Renal cortex interstitium (tissue), 11 donors: ENCODE measurements around the gene ARSI. TPM values are rescaled to one million over a fixed set of nuclear protein-coding genes. Genes with fewer than 3 reads are reported as not detected.

Source experiments
- DNase-seq, 11 donors: peaks; one replicate each; pipeline ENCODE4 v3.0.0-alpha.2; 2013; ENCODE audit warnings: low read depth in 9 of 11, low spot score in 4 of 11; ENCODE audit errors: extremely low read depth in 1 of 11
- polyA plus RNA-seq, 3 donors: library from polyadenylated mRNA; unstranded; fragments of 120-200 nt; gene quantifications; one replicate each; pipeline ENCODE4 v1.2.1, GENCODE V29; 2013; ENCODE audit not compliant: insufficient read length in 3 of 3

ARSI gene
- polyA plus RNA-seq, 3 donors, result 2.6 to 4.3 (median 2.8) TPM

DNA sequence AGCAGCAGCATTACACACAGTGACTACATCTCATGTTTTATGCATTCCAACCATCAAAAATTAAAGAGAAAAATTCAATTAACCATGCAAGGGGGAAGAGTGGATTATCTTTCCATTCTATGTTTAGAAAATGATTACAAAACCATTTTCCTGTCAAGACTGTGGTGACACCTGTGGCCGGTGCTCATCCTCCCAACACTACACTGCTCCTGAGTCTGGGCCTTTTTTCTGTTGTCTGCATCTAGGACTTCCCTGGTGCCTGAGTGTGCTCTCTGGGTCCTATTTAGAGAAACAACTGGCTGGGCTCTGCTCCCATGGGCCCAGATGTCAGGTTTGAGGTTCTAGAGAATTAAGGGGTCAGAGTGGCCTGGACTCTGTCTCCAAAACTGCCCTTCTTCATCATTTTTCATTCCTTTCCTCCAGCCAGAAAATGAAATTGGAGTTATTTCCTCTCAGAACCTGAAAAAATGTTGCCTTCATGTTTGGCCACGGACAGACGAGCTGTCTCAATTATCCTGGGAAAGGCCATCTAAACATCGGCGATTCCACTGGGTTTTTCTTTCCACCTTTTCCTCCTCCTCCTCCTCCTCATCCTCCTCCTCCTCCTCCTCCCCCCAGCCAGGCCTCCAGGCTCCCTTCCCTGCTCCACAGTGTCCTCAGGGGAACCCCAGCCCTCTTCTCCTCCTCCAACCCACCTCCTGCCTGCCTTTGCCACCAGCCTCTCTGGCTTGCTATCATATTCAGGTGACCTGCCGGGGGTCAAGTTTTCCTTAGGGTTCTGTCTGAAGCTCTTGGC is 11.4 kb upstream of the ARSI start:
- no peak for DNase-seq

DNA sequence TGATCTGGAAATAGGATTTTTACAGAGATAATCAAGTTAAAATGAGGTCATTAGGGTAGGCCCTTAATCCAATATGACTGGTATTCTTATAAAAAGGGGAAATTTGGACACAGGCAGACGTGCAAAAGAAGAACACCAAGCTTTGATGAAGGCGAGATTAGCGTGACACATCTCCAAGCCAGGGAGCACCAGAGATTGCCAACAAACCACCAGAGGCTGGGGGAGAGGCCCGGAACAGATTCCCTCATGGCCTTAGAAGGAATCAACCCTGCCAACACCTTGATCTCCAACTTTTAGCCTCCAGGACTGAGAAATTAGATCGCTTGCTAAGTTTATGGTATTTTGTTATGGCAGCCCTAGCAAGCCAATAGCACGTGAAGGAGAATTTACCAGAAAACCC is 10.8 kb upstream of the ARSI start:
- DNase-seq, result no peak

DNA sequence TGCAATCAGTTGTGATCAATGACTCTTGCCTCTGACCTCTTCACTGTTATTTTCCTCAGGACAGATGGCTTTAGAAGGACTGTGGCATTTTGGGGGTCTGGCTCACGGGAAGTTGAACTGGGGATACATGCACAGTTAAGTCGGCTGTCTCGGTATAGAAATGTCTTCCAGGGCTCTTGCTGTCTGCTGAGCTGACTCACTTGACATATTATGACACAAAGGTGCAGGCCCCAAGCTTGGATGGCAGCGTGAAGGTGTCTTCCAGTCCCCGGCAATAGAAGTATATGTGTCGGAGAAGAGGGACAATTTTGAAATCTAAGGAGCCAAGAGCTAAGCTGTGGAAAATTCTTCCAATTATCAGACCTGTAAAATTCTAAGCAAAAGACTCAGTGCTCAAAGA is 9.8 kb upstream of the ARSI start:
- DNase-seq, result no peak

DNA sequence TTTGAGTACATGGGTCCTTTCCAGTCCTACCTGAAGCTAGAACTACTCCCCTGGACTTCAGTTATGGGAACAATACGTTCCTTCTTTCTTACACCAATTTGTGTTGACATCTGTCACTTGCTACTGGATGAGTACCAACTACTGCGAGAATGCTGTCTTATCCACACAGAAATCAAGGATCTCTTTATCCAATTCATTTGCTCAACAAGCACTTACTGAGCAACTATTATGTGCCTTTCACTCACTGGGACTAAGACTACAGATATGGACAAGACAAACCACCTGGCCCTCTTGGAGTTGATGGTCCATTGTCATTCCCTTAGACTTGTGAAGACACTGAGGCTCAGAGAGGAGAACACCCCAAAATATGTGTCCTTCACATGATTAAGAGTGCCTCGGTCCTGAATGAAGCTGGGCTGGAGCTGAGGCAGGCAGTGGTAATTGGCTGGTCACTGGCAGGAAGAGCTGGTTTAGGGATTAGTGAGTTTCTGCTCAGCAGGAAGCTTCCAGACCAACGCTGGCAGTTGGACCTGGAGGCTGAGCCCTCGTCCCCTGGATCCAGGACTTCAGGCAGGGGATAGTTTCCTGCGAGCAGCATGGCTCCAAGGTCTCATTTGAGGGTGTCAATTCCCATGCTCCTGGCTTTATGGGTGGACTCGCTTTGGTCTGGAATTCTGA is 8.4 kb upstream of the ARSI start:
- DNase-seq, result no peak

DNA sequence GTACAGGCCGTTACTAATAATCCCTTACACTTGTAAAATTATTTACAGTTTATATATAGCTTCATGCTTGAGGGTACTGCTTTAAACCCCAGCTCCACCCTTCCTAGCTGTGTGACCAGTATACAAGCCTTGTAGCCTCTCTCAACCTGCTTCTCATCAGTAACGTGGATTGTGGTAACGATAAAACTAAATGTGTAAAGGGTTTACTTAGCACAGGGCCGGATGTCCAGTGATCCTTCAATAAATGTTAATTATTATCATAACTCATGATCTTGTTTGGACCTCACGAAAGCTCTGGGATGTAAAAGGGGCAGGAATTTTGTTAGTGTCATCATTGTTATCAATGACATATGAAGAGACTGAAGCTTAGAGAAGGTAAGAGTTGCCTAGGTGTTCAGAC is 7.5 kb upstream of the ARSI start:
- DNase-seq, result no peak

DNA sequence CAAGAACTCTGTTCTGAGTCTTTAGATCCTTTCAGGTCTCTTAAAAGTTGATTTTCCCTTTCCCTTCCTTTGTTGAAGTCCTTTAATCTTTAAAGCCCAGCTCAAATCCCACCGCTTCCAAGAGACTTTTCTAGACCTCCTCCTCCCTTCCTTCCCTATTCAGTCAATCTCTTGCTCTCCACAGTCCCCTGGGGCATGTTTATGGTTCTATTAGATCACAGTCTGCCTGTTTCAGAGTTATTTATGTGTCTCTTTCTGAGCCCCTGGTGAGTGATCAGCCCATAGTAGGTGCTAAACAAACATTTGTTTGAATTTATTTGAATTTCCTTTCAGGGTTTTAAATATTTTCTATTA is 7.2 kb upstream of the ARSI start:
- DNase-seq, result no peak

DNA sequence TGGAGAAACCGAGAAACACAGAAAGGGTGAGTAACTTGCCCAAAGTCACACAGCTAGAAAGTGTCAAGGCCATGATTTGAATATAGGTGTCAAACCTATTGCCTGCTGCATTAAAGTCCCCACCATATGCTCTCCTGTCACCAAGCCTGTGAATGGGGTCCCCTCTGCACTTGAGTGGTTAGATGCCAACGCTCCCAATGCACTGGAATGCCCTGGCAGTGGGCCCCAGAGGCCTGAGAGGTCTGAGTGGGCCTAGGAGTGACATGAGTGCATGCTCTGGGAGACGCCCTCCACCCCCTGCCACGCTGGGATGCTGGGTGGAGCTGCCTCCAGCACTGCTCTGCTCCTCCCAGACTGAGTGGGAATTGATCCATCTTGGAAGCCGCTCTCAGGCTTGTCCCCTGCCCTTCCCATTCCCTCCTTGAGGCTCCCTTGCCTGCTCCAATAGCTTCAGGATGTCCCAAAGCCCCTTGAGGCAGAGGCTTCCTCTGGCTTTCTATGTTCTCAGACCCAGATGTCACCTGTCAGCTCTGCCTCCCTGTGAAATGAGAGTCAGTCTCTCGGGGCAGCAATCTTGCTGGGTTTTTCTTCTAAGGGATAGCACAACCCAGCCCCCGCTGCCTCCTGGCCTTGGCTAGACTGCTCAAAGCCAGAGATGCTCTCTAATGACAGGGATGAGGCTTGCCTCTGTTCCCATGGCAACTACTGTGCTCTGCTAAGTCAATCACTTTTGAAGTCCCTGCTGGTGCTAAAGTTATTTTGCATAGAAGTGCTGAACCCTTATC is 6.6 kb upstream of the ARSI start:
- DNase-seq, result no peak

DNA sequence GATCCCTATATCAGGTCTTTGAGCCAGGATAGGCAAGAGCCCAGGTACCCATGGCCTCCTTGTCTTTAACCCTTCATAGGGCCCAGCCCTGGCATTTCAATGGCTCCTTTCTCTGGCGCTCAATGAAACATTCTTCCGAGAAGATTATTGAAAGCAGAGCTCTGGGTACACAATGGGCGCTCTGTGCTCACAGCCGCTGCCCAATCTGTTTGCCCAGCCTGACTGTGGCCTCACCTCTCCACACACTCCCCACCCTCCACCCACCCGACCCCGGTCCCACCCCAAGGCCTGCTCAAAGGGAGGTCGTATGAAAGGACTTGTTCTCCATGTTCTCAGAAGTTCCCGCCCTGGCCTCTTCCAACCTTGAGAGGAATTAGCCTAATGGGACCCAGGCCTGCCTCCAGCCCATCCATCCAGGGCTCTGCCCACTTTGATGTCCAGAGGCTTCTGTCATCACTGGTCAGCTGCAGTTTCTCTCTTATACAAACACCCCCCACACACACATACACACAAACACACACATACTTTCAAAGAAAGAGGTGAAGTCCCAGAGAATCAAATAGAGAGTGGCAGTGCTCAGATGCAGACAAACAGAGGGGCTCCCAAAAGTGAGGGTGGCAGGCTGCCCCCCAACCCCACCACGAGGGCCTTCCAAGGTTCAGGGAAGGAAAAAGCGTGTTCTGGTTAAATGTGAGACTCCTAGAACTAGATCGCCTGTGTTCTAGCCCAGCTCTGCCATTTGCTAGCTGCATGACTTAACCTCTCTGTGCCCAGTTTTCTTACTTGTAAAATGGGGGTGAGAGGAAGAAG is 5.1 kb upstream of the ARSI start:
- DNase-seq, result no peak

DNA sequence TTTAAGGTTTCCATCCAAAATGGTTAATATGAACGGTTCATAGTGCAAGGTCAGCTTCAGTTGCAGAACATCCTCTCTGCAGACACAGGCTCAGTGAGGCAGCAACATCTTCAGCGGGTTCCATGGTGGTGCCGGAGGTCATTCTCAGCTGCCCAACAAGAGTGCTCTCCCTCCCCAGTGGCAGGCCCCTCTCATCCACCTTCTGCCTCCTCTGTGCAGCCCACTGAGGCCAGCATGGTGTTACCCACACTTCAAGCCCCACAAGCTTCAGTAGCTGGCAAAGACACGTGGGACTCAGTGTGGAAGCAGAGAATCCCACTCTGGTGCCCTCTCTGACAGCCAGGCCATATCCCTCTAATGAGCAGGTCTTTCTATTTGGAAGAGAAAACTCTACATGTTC is 4.1 kb upstream of the ARSI start:
- no peak for DNase-seq

DNA sequence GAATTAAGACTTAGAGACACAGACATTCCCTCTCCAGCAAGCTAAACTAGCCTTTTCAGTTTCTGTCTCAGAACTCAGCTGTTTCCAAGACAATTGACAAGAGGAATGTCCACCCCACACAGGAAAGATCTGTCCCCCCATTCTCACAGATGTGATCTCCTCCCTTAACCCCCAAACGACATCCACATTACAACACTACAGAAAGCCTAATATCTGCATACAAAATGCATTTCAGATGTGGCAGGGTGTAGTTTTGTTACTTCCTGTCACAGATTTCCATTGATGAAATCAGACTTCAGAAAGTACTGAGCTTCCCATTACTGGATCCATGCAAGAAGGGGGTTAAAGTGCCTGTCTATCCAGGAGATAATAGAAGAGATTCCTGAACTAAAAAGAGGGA is 2.9 kb upstream of the ARSI start:
- DNase-seq, result no peak

DNA sequence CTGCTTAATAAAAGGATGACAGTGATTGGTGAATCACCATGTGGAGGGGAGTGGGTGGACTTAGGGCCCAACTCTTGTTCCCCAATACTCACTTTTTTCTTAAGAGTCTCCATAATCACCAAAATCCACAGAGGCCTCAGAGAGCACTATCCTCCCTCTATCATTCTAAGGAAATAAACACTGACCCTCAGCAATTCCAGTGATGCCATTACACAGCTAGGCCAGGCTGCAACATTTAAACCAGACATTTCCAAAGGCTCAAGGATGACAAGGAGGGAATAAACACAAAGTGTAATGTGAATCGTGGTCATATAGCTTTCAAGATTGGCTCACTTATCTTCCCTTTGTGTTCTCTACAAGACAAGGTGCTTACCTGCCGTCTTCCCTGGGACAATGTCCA is 2.4 kb upstream of the ARSI start:
- DNase-seq, result no peak

DNA sequence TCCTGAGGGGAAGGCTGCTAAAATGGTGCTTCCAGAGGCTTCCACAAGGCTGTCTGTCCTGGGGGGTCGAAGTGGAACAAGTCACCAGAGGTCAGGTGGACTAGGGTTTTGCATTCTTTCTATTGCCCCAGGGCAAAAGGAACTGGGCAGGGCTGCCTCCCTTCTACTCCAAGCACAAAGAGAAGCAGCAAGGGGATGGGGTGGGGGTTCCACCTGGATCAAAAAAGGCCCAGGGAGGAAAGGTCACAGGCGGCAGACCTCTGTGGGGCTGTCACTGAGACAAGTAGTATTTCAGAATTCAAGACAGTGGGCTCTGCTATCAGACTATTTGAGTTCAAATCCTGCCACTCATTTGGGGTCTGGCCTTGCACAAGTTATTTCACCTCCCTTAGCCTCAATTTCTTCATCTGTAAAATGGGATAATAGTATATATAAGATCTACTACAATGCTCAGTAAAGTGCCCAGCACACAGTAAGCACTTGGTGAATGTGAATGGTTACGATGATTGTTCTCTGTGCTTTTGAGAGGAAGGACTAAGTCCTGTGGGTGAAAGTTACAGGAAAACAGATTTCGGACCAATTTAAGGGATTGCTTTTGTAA is 1.9 kb upstream of the ARSI start:
- no peak for DNase-seq

DNA sequence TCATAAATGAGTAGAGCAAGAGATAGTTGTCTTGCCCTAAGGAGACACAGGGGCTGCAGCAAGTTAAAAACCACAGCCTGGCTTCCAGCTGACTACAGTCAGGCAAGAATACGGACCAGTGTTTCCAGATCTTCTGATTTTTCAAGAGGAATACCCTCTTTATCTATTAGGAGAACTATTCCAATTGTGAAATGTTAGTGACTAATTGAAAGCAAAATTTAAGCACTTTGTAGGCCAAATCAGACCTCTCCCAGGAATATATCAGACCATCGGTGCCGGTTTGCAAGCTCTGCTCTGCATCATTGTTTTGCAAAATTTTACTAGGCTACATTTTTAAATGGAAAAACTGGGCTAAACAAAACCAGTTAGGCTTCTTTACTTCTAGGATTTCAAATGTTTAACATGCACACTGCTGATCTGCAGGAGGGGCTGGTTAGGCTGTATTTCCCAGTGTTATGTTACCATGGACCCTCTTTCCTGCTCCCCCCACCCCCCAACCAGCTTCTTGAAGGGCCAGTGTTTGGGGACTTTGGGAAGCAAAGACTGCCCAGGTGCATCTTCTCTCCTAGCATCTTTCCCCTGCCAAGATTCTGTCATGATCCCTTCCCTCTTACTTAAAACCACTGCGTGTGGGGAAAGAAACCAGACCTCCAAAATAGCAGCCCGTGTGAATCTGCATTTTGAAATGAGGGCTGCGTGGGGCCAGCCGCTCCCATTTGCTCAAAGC is 1.1 kb upstream of the ARSI start:
- peak in 9 of 11 donors; percentile 54 to 84 (median 67) for DNase-seq

DNA sequence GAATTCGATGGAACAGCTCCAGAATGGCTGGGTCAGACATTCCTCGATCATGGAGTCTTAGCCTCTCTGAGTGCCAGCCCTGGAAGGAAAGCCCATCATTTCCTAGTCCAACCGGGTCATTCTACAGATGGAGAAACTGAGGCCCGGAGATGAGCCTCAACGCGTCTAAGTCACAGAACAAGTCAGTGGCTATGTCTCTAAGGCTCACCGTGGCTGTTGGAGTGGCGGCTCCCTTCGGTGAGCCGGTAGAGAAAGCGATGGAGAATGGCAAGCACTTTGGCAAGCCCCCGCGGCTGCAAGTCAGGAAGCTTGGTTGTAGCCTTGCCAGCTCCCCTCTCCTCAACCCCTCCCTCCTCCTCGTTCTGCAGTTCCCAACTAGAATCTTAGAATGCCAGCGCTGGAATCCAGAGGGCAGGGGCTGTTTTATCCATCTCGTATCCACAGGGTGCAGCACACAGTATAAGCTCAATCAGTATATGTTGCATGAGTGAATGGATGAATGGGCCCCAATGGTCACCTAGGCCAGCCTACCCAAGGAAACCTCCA is 438 bp upstream of the ARSI start:
- DNase-seq, result no peak

DNA sequence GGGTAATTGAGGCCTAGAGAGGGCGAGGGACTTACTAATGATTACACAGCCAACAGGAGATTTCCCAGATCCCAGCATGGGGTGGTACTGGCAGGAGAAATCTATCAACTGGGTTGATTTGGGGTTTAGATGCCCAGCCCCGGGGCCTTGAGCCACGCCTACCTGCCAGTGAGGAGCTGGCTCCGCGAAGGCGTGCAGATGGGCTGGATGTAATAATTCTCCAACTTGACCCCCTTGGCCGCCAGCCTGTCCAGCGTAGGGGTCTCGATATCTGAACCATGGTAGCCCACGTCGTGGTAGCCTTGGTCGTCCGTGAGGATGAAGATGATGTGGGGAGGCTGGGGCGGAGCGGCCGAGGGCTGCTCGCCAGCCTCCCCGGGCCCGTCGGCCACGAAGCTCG is 804 bp downstream of the ARSI start:
- DNase-seq, result no peak

DNA sequence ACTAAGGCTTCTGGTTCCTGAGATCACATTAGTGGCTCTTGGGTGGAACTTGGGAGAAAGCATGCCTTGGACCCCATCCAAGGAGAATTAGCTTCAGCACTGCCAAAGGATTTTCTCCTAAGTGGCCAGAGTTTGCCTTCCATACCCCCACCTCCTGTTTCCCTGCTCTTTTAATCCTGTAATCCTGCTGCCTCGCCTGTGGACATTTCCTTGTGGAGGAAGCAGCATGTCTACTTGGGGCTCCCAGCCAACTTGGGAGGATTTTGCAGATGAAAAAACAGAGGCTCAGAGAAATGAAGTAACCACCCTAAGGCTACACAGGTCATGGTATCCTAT is 1.6 kb downstream of the ARSI start:
- DNase-seq, result no peak

DNA sequence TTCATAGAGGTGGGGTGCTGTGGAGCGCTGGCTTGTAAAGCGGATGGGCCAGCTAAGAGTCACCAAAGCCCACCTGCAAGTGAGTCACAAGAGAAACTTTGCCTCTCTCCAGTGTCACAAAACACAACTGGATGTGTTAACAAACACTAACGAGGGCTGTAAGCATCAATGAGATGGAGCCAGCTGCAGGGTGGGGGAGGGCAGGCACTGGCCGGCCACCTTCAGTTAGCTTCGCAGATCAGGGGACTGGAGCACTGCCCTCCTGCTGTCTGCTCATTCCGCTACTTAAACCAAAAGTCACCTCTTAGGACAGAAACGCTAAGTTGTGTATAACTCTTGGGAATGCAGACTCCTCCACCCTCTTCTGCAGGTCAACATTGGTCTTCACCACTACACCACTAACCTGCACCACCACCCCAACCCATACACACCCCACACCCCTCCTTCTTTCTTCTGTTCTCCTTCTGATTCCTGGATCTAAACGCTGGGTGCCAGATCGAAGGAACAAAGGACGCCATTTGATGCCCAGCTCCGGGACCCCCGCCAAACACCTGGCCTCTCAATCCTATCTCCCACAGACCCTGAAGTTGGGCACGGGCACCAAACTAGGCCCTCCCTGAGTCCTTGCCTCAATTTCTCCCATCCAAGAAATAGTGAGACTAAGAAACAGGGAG is 2.1 kb downstream of the ARSI start:
- no peak for DNase-seq
